GM12892 (cell line): Measurements from ENCODE around the gene PARD6G.

Source experiments
- DNase-seq: peaks from one replicate; pipeline ENCODE4 v3.0.0; 2011; ENCODE audit not compliant: insufficient read length
- FAIRE-seq: peaks from 2 replicates; lab custom pipeline; 2011; peaks lifted over from hg19 to GRCh38; lab: Jason Lieb, UNC
- POLR2A ChIP-seq: IDR thresholded peaks from 2 replicates; pipeline ENCODE4 v1.6.1; 2011; ENCODE audit warnings: low read depth, low read length, control low read depth
- POLR2AphosphoS5 ChIP-seq: IDR thresholded peaks from 2 replicates; pipeline ENCODE4 v1.6.1; 2011; ENCODE audit warnings: low read depth, low read length, control low read depth
- TAF1 ChIP-seq: IDR thresholded peaks from 2 replicates; pipeline ENCODE4 v1.6.1; 2011; ENCODE audit warnings: low read depth, mild to moderate bottlenecking, control low read depth, low read length, borderline replicate concordance

The PARD6G gene

DNA sequence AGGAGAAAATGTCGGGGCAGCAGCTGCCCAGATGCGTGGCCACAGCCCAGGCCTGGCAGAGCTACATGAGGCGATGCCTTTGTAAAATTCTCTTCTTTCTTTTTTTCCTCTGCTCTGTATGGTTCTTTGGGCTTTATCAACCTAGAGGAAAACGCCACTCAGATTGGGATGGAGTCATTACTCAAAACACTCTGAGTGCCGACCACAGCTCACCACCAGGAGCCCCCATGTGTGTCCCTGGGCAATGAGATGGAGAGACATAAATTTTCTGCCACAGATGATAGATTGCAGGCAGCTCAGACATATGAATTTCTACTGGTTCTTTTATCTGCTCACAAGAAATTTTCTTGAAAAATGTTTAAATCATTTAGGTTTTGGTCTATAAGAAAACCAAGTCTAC lies 56.0 kb downstream of the PARD6G start:
- no peak for TF ChIP-seq POLR2AphosphoS5
- TF ChIP-seq TAF1 = no peak
- no peak for TF ChIP-seq POLR2A
- FAIRE-seq (no peak), DNase-seq (no peak)

DNA sequence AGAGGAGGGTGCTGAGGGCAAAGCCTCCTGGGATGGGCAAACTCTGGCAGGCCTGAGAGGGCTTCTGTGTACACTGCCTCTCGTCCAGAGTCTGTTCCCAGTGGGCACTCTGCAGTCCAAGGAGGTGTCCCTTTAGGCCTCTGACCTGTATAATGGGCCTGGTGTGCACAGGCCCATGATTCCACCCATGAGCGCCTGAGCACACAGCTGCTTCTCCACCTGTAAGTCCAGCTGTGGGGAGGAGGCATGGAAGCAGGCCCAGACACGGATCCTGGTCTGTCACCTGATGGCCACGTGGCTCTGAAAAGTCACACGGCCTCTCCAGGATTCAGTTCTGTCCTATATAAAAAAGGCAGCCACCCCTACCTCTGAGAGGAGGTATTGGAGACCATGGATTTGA lies 57.0 kb downstream of the PARD6G start:
- TF ChIP-seq POLR2A (no peak), POLR2AphosphoS5 (no peak), TAF1 (no peak)
- DNase-seq (no peak), FAIRE-seq (no peak)

DNA sequence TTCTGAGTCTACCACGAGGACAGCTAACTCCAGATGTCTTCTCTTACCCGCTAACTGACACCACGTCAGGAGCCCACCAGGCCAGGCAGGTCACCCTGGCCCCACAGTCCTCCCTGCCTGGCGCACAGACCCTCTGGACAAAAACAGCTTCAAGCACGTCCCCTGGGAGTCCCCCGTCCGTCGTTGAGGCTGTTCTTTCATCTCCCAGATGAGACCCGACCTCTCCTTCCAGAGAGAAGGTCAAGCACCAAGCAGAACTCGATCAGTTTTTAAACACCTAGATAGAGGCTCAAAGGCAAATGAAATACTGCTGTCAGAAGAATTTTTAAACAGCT lies 57.8 kb downstream of the PARD6G start:
- FAIRE-seq = peak; percentile 30
- DNase-seq = no peak
- TF ChIP-seq POLR2A (no peak), TAF1 (no peak), POLR2AphosphoS5 (no peak)

DNA sequence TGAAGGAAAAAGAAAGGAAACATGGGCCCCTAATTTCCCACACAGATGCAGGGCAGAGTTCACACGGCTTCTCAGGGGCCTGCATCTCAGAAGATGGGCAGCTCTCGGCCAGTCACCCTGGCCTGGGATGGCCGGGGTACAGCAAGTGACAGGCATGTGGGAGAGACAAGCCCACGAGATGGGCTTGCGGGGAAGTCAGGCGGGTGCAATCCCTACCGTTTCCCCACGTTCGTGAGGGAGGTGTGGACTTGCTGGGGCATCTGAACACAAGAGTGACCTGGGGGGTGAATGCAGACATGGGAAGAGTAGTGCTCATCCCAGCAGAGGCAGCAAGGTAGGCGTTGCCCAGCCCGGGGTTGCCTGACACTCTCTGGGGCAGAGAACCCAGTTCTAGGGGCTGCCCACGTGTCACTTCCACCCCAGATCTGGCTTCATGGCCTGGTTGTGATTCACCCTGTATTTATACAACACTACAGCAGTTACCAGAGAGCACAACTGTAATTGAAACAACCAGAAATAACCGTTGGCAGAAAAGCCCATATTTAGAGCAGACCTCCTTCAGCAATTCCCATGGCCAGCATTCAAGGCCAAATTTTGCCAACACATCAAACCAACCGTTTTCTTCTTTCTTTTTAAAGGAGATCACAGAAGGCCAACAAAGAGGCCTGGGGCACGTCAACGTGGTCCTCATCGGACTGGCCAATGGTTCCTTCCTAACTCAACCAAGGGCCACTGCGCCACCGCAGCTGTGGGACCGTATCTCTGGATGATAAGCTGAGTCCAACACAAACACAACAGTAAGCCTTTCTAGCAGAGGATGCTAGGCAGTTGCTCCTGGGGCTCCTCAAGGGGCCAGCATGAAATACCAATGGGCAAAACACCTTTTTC lies 58.4 kb downstream of the PARD6G start:
- no peak for DNase-seq
- TF ChIP-seq POLR2AphosphoS5 (no peak), POLR2A (no peak), TAF1 (no peak)
- no peak for FAIRE-seq

DNA sequence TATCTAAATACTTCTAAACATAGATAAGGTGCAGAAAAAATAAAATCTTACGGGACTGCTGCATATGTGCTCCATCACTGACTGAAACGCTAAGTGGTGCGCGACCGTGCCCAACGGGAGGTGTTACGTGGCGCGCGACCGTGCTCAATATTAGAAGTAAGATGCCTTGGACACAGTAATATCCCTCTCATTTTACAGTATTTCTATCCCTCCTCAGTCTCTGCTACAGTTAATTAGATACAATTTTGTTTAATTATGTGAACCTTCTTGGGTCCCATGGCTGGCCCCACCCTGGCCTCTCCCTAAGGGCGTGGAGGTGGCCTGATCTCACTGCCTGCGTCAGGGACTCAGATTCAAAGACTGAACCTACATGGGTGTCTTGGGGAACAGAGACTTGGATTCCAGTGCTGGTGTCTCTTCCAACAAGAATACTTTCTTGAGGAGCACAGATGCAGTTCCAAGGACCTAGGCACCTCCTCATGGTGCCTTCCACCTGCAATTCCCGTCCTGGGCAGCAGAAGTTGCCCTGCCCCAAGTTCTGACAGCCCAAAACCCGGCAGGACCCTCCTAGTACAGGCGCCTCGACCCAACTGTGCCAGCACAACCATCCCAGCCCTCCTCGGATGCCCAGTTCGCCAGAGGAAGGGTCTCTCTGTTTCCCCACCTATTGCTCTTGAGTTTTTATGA lies 59.2 kb downstream of the PARD6G start:
- no peak for FAIRE-seq
- TF ChIP-seq TAF1 = no peak
- no peak for TF ChIP-seq POLR2A
- TF ChIP-seq POLR2AphosphoS5 = no peak
- DNase-seq = no peak

DNA sequence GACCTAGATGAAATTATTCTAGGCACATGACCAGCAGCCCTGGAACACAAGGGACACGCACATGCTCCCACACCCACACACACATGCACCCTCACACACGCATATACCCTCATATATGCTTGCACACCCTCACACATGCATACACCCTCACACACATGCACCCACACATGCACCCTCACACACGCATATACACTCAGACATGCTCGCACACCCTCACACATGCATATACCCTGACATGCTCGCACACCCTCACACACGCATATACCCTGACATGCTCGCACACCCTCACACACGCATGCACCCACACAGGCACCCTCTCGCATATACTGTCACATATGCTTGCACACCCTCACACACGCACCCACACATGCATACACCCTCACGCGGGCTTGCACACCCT lies 61.8 kb downstream of the PARD6G start:
- TF ChIP-seq POLR2AphosphoS5 (no peak), TAF1 (no peak), POLR2A (no peak)
- DNase-seq (no peak), FAIRE-seq (no peak)

DNA sequence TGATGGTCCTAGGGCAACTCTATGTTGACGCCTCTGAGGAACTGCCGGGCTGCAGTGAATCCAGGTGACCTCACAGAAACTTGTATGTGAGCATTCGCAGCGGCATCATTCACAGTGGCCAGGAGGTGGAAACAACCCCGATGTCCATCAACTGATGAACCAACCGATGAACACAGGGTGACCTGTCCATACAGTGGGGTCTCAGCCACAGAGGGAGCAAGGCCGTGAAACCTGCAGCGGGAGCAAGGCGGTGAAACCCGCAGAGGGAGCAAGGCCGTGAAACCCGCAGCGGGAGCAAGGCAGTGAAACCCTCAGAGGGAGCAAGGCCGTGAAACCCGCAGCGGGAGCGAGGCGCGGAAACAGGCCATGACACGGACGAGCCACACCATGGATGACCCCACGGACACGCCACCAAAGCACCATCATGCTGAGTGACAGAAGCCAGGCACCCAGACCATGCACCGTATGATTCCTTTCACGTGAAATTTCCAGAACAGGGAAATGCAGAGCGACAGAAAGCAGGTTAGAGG lies 63.0 kb downstream of the PARD6G start:
- DNase-seq (no peak), FAIRE-seq (no peak)
- no peak for TF ChIP-seq TAF1
- no peak for TF ChIP-seq POLR2A
- no peak for TF ChIP-seq POLR2AphosphoS5

DNA sequence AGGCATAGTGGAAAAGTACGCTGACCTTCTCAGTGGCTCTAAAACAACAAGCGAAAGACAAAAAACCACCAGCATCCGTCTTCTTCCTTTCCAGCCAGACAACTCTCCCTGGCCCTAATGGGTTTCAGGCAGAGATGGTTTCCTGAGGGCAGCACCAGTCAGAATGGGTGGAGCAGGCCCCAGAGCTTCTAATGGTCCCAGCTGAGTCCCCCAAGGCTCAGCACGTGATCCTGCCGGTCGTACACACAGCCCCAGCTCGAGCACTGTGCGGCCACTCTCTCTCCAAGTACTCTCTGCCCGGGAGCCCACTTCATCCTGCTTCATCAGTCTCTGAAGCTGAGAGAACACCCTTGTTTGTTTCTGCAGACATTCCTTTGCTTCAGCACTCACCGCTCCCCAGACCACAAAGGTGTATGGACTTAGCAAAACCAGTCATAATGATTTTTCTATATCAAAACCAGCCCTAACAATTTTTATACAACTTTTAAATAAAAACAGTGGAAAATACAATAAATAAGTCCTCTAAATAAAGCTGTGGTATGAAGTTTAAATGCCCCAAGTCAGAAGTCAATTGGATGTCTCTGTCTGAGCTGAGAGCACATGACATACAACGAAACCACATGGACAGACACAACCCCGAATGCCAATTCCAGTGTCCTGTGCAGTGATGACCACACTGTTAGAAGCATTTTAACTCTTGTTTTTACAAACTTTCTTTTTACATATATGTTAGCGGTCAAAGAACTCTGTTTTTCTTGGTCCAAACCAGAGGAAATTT lies 63.9 kb downstream of the PARD6G start:
- DNase-seq (no peak), FAIRE-seq (no peak)
- TF ChIP-seq TAF1 = no peak
- no peak for TF ChIP-seq POLR2AphosphoS5
- no peak for TF ChIP-seq POLR2A

DNA sequence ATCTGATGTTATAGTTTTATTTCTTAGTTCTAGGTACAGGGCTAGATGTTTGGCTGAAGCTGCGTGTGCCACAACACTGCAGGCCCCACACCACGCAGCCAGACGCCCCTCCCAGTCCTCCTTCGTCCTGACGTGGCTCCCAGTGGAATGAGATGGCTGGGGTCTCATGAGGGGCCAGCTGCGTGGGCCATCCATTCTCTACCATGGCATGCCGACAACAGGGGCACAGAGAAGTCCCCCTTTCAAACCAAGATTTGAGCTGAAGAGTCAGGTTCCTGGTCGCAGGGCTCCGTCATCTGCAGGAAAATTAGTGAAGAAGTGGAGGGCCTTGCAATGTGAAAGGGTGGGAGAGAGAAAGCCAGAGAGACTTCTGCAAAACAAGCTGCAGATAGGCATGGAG lies 64.5 kb downstream of the PARD6G start:
- FAIRE-seq = no peak
- no peak for DNase-seq
- TF ChIP-seq POLR2AphosphoS5 (no peak), TAF1 (no peak), POLR2A (no peak)

DNA sequence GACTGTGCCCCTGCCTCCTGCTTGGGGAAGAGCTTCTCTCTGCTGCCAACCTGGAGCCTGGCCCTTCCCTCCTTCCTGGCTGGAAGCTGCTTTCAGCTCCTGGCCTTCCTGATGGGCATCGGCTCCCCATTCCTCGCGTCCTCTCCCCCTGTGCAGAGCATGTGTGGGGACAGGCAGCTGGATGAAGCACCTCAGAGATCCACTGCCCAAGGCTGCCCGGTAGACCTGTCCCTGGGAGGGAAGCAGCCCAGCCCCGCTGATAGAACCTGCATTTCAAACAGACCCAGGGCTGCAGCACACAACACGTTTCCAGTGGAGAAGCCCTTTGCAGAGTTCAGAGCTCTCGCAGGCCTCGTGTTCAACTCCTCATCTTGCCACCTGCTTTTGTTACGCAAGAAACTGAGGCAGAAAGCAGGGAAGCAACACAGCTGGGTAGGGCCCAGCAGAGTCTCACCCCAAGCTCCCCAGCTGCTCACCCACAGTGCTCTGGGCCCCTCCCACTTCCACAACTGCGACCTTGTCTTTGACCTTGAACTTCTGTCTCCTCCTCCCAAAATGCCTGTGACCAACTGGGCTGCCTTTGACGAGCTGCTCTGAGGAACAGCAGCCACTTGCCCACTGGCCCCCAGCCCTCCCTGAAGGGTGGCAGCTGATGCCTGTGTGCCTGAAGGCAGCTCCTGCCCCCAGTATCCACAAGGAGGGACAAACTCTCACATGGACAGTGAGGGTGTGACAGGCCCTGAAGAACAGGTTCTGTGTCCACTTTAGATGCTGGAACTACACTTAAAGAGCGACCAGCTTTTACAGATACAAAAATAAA lies 65.5 kb downstream of the PARD6G start:
- TF ChIP-seq TAF1 (no peak), POLR2AphosphoS5 (no peak)
- no peak for FAIRE-seq
- no peak for DNase-seq
